ENCODE measurements around the gene SLC22A16. TPM values are rescaled to one million over a fixed set of nuclear protein-coding genes. Genes with fewer than 3 reads are reported as not detected.
"Not testable (repeated sequence)": the region's sequence is repeated elsewhere in the genome, so short reads cannot be mapped to it uniquely, and the experiment has no call there.

Gene SLC22A16
- total RNA-seq, 1 donor from 2014 or later, result not detected

GRCh38 chr6:110512991-110513390 is 36.6 kb upstream of the SLC22A16 start:
- no peak overlapping the region for H3K4me3 Mint-ChIP-seq
- TF ChIP-seq CTCF (IDR thresholded peaks at IDR 0.05; ENCODE audit: unreplicated experiment), result no peak
- no peaks in the 10 kb centered on the region for H3K27me3 Mint-ChIP-seq (ENCODE audit: low read depth)
- H3K9me3 Mint-ChIP-seq, result peaks cover 14% of the 10 kb centered on the region
- no peaks in the 10 kb centered on the region for H3K36me3 Mint-ChIP-seq
- H3K4me1 Mint-ChIP-seq, result peaks cover 17% of the 10 kb centered on the region
- no peak overlapping the region for H3K27ac Mint-ChIP-seq
- DNase-seq (ENCODE audit: low spot score in 2 of 2, unreplicated experiment in 2 of 2), result no peak

GRCh38 chr6:110512549-110512948 is 36.1 kb upstream of the SLC22A16 start:
- H3K36me3 Mint-ChIP-seq; H3K4me3 Mint-ChIP-seq; H3K27me3 Mint-ChIP-seq (ENCODE audit: low read depth); DNase-seq (ENCODE audit: low spot score in 2 of 2, unreplicated experiment in 2 of 2); H3K27ac Mint-ChIP-seq: not testable (repeated sequence)
- Mint-ChIP-seq H3K4me1 (peaks cover 17% of the 10 kb centered on the region), H3K9me3 (peaks cover 14% of the 10 kb centered on the region)

- H3K27ac Mint-ChIP-seq, result no peak overlapping the region
- no peaks in the 10 kb centered on the region for H3K27me3 Mint-ChIP-seq (ENCODE audit: low read depth)
- no peak overlapping the region for H3K4me3 Mint-ChIP-seq
- DNase-seq (ENCODE audit: low spot score in 2 of 2, unreplicated experiment in 2 of 2), result no peak
- peaks cover 16% of the 10 kb centered on the region for H3K9me3 Mint-ChIP-seq
- peaks cover 17% of the 10 kb centered on the region for H3K4me1 Mint-ChIP-seq
- TF ChIP-seq CTCF (IDR thresholded peaks at IDR 0.05; ENCODE audit: unreplicated experiment), result no peak
- H3K36me3 Mint-ChIP-seq, result no peaks in the 10 kb centered on the region
Observed at GRCh38 chr6:110511401-110511800, 35.0 kb upstream of the SLC22A16 start.

GRCh38 chr6:110509617-110510241 is 33.3 kb upstream of the SLC22A16 start:
- Mint-ChIP-seq H3K9me3 (peaks cover 24% of the 10 kb centered on the region), H3K27me3 (ENCODE audit: low read depth) (no peaks in the 10 kb centered on the region)
- DNase-seq (ENCODE audit: low spot score in 2 of 2, unreplicated experiment in 2 of 2), result no peak

GRCh38 chr6:110504891-110505290 is 28.5 kb upstream of the SLC22A16 start:
- H3K9me3 Mint-ChIP-seq, result peaks cover 24% of the 10 kb centered on the region
- H3K36me3 Mint-ChIP-seq; H3K27ac Mint-ChIP-seq; DNase-seq (ENCODE audit: low spot score in 2 of 2, unreplicated experiment in 2 of 2); H3K4me3 Mint-ChIP-seq; H3K27me3 Mint-ChIP-seq (ENCODE audit: low read depth): not testable (repeated sequence)
- peaks cover 13% of the 10 kb centered on the region for H3K4me1 Mint-ChIP-seq

More at GRCh38 chr6:110509617-110510241, 33.3 kb upstream of the SLC22A16 start:
- H3K27ac Mint-ChIP-seq, result no peak overlapping the region
- no peak overlapping the region for H3K4me3 Mint-ChIP-seq
- no peaks in the 10 kb centered on the region for H3K36me3 Mint-ChIP-seq
- no peak for TF ChIP-seq CTCF (IDR thresholded peaks at IDR 0.05; ENCODE audit: unreplicated experiment)
- H3K4me1 Mint-ChIP-seq, result peaks cover 17% of the 10 kb centered on the region

GRCh38 chr6:110495949-110496348 is 19.5 kb upstream of the SLC22A16 start:
- H3K4me3 Mint-ChIP-seq, result no peak overlapping the region
- H3K4me1 Mint-ChIP-seq, result peaks cover 60% of the 10 kb centered on the region
- TF ChIP-seq CTCF (IDR thresholded peaks at IDR 0.05; ENCODE audit: unreplicated experiment), result no peak
- H3K27me3 Mint-ChIP-seq (ENCODE audit: low read depth), result no peaks in the 10 kb centered on the region
- no peak for DNase-seq (ENCODE audit: low spot score in 2 of 2, unreplicated experiment in 2 of 2)
- no peaks in the 10 kb centered on the region for H3K36me3 Mint-ChIP-seq
- peaks cover 10% of the 10 kb centered on the region for H3K9me3 Mint-ChIP-seq
- peak overlapping the region; percentile 90 for H3K27ac Mint-ChIP-seq
